ENCODE data around the gene IQCK.

IQCK gene

DNA sequence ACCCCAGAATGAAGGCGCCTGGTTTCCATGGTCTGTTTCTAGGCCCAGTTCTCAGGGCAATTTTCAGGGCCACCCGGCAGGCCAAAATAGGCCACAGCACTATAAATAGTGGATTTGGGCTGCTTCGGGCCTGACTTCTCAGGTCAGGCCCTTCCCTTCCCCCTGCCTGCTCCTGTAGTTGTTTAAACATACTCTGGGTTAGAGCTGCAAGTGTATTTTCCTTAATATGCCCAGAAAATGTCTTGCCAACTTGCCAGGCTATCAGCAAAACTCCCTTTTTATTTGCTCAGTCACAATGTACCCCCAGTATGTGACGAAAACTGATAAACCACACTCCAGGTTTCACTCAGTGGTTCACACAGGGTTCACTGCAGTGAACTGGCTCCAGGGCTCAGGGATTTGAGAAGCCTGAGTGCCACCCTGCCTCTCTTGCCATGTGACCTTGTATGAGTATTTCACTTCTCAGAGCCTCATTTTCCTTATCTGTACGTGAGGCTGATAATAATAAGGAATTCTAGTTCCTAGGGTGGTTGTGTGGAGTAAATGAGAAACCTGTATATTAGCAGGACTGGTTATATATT is 90.1 kb downstream of the IQCK start:
- no peak for DNase-seq

- DNase-seq = no peak
Measured at GRCh38 chr16:19809121-19809635, 91.1 kb downstream of the IQCK start.

DNA sequence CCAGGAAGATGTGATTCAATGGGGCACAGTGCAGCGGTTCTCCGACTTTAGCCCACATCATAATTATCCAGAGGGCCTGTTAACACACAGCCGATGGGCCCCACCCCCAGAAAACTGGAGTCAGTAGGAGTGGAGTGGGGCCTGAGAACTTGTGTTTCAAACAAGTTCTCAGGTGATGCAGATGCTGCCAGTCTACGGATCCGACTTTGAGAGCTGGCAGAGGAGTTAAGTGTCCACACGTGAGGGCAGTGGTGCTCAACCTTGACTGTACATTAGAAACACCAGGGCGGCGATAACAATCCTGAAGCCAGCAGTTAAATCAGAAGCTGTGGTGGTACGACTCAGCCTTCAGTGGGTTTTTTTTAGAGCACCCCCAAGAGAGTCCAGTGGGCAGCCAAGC is 91.6 kb downstream of the IQCK start:
- no peak for DNase-seq

DNA sequence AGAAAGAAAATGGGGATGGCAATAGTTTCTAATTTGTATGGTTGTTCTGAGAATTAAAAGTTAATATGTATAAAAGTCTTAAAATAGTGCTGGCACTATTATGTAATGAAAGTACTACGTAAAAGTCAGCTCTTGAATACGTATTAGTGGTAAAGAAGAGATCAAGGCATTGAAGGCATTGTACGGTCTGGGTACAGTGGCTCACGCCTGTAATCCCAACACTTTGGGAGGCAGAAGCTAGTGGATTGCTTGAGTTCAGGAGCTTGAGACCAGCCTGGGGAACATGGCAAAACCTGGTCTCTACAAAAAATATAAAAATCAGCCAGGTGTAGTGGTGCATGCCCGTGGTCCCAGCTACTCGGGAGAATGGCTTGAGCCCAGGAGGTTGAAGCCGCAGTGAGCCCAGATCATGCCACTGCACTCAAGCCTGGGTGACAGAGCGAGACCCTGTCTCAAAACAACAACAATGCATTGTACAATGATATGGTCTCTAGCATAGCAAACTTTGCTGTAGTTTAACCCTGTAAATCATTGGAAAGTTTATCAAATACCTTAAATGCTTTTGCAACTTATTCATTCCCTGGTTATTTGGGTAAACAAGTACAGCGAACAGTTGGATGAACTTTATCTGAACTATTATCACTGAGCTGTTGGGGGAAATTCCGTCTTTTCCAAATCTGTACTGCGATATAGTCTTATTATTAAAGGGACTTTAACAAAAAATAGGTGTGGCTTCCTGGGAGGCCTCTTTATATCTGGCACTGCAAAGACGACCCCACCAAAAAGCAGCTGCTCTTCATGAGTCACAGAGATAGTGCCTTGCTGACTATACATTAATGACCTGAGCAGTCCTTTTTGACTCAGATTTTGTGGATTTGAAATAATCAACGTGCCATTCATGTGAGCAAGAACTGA is 93.0 kb downstream of the IQCK start:
- DNase-seq = no peak

GRCh38 chr16:19812986-19813385 is 94.9 kb downstream of the IQCK start:
- no peak for DNase-seq

DNA sequence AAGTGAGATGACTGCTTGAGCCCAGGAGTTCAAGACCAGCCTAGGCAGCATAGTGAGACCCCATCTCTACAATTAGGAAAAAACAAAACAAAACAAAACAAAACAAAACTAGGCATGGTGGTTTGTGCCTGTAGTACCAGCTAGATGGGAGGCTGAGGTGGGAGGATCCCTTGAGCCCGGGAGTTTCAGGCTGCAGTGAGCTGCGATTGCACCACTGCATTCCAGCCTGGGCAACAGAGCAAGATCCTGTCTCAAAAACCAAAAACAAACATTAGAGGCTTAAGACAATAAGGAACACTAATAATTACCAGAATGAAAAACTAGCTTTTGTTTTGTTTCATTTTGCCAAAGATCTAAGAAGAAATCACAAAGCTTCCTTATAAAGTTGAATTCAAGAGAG is 97.3 kb downstream of the IQCK start:
- no peak for DNase-seq

DNA sequence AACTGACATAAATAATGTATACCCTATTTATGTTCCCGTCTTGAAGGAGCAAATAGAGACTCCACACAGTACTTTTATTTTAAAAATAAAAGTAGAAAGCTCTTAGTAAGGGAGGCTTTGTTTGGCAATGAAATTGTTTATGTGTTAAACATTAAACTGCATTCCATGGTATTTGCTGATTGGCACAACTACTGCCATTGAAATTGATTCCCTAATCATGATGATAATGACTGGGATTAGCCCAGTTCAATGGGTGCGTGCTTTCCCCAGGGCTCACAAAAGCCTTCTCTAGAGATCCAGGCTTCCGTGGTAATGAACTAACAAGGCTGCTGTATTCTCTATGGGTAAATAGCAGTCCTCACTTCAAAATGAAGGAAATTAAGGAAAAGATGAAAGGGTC is 99.1 kb downstream of the IQCK start:
- no peak for DNase-seq

GRCh38 chr16:19817875-19818274 is 99.8 kb downstream of the IQCK start:
- DNase-seq = no peak

GRCh38 chr16:19822533-19822932 is 104.5 kb downstream of the IQCK start:
- no peak for DNase-seq

DNA sequence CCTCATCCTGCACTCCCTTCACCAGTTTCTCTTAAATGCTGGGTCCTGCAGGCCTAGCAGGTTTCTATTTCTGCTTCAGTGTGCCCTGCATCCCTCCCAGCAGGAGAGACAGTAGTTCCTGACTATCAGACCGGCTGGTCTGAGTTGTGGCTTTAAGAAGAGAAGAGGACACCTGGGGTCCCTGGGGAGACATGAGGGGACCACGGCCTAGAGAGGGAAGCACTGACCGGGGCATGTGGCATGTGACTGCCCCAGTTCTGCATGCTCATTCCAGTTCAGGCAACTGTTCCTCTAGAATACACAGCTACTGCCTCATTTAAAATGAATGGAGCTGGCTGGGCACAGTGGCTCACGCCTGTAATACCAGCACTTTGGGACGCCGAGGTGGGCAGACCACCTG is 105.3 kb downstream of the IQCK start:
- DNase-seq = no peak

GRCh38 chr16:19824216-19824615 is 106.1 kb downstream of the IQCK start:
- DNase-seq = no peak

DNA sequence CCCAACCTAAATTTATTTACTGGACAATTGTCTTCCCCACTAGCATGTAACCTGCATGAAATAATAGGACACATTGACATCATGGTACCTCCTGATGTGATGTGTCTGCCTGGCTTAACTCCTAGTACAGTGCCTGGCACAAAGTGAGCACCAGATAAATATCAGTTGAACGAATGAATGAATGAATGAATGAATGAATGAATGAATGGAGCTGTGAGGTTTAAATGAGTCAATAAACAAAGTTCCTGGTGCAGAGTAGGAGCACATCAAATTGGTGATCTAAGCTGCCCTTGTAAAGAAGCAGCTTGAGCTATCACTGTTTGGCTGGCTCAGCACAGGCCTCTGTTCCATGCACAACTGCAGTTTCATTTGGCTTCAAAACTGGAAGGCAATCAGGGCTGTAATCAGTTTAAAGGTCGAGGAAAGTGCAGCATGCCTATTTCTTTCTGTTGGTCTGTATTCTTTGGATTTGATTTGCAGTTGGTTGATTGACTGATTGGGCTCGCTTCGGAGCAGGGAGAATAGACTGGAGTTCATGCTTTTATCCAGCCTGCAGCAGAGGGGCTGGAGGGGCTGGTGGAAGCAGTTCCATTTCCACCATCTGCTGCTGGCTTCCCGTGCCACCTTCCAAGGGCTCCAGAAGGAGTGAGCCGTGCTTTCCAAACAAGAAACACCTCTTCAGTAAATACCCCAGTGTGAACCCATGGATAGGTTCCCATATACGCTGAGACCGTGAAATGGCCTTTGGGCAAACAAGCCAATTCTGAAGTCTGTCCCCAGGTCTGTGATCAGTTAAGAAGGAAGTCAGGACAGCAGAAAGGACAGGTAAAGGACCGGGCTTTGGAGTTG is 112.0 kb downstream of the IQCK start:
- no peak for DNase-seq

DNA sequence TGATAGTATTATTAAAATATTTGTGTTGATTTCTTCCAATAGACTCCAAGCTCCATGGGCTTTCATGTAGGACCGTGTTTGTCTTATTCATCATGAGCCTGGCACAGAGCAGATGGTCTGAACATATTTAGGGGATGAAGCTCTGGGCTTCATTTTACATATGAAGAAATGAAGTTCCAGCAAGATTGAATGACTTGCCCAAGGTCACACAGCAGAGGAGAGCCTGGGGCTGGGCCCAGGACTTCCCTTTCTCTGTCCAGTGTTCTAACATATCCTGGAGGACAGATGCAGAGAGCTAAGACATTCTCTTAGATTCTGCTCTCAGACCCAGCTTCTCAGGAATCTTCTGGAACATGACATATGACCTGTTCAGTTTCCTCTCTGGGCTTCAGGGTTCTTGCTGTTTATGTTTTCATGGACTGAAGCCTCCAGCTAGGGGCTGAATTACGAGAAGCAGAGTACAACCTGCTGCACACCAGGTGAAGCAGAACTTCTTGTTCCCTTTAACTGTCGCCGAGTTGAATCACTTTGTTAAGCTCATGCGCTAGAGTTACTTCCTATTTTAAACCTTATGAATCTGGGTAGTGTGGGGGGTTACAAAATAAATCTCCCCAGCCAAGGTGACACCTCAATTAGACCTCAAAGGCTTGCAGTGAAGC is 113.0 kb downstream of the IQCK start:
- no peak for DNase-seq

- no peak for DNase-seq
Measured at GRCh38 chr16:19831678-19832077, 113.6 kb downstream of the IQCK start.

GRCh38 chr16:19833176-19833575 is 115.1 kb downstream of the IQCK start:
- no peak for DNase-seq

DNA sequence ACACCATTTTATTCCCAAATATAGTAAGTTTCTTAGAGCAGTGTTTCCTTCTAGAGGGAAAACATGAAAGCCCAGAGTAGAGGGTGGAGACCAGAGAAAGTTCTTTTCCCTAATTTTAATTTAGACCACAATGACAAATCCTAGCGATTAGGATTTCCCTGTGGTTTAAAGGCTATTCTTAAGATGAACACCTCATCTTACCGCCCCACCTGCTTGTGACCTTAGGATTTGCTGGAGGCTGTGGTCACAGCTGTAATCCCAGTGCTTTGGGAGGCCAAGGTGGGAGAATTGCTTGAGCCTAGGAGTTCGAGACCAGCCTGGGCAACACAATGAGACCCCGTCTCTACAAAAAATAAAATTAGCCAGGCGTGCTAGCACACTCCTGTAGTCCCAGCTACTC is 115.5 kb downstream of the IQCK start:
- DNase-seq = no peak

GRCh38 chr16:19835196-19835595 is 117.1 kb downstream of the IQCK start:
- DNase-seq = no peak

GRCh38 chr16:19835968-19836421 is 117.9 kb downstream of the IQCK start:
- no peak for DNase-seq

DNA sequence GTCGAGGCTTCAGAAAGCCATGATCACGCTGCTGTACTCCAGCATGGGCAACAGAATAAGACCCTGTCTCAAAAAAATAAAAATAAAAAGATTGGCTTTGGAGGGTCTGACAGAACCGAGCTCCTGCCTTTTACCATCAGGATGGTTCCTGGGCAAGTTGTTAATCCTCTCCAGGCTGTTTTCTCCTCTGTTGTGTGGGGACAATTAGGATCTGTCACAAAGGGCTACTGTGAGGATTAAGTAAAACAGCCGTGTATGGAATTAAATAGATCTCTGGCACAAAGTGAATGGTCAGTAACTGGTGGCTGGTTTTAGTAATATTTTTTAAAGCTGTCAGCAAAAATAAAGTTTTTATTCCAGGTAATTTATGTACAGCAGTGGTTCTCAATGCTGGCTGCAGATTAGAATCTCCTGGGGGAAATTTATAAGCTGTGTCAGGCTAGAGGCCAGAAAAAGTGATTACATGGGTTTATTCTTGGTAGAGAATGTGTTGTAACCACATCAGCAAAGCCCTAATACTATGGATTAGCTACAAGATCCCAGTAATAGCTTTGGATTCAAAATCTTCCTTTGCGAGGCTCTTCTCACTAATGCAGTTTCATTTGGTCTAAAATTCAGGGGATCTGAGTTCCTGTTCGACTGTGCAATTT is 119.4 kb downstream of the IQCK start:
- no peak for DNase-seq

DNA sequence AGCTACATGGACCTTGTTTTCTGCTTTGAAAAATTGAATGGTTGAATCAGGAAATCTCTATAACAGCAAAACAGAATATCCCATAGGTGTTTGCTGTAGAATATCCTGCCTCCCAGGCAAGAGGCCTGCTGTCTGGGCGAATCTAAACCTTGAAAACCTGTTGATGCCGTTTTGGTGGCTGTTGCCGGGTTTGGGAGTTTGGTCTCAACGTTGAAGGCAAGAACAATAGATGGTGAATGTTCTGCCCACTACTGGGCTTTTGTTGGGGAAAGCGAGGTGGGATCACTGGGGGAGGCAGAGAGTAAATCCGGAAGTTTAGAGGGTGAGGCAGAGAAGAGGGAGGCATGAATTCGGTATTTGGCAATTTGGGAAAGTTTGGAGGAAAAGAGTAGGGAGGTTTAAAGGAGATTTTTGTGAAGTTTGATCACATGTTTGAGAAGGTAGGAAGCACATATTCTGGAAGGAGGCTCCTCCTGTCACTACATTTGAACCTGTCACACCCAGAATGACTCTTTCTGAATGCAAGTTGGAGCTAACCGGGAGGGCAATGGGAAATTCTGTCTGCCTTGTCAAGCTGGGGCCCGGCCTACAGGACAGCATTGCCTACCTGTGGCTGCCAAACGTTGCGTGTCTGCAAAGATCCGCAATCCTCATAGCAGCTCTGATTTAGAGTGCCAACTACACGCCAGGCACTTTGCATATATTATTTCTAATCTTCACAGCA is 120.1 kb downstream of the IQCK start:
- no peak for DNase-seq

DNA sequence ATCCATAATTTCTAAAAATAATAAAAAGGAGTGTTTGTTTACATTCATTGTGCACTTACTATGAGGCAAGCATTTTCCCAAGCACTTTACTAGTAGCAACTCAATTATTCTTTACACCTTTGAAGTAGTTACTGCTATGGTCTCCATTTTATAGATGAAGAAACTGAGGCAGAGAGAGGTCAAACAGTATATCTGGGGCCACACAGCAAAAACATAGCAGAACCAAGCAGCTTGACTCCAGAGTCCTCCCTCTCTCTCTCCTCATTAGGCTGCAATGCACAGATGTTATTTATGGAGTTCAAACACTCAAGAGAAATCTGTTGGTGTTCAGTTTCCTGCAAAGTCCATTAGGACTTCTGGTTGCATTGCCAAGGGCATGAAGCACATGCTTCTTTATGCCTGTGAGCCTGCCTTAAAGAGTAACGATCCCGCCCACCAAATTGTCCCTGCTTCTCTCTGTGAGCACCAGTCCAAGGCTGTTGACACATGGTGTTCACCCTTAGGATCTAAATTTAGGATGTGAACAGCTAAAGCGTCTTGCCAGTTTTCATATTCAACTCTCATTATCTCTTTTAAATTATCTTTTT is 122.5 kb downstream of the IQCK start:
- peak; percentile 55 for DNase-seq

All from right hindlimb (tissue), 1 donor.